Uterus (tissue), 4 donors: ENCODE measurements around the gene OR5C1. TPM values are rescaled to one million over a fixed set of nuclear protein-coding genes. Genes with fewer than 3 reads are reported as not detected.

Source experiments
- DNase-seq, 2 donors: peaks; one replicate each; pipeline ENCODE4 v3.0.0-alpha.2; 2019 to 2020
- H3K27ac ChIP-seq, 2 donors: fragments of 200-600 bp; sonication (generic); 1 replicate in 1 of 2; 2 replicates in 1 of 2; pipeline ENCODE4 v1.5.1; 2016 to 2018
- H3K27me3 ChIP-seq, 2 donors: fragments of 200-600 bp; sonication (generic); one replicate each; pipeline ENCODE4 v1.5.1; 2018 to 2019; ENCODE audit warnings: control low read depth in 1 of 2
- H3K36me3 ChIP-seq, 2 donors: fragments of 200-600 bp; sonication (generic); one replicate each; pipeline ENCODE4 v1.5.1; 2019; ENCODE audit warnings: control low read depth in 1 of 2
- H3K4me1 ChIP-seq, 2 donors: fragments of 200-600 bp; sonication (generic); one replicate each; pipeline ENCODE4 v1.5.1; 2018 to 2019; ENCODE audit warnings: control low read depth in 1 of 2
- H3K4me3 ChIP-seq, 2 donors: fragments of 200-600 bp; sonication (generic); 1 replicate in 1 of 2; 2 replicates in 1 of 2; pipeline ENCODE4 v1.5.1; 2018 to 2019; ENCODE audit warnings: mild to moderate bottlenecking in 1 of 2
- H3K9me3 ChIP-seq, 2 donors: fragments of 200-600 bp; sonication (generic); one replicate each; pipeline ENCODE4 v1.5.1; 2019; ENCODE audit warnings: control low read depth in 1 of 2
- CTCF ChIP-seq, 4 experiments: fragments of 200-600 bp in 2 of 4; fragments of 450-650 bp in 2 of 4; sonication (generic) in 2 of 4; IDR thresholded peaks; one replicate each; pipeline ENCODE4 v1.5.1; 2016 to 2019; ENCODE audit warnings: antibody characterized with exemption in 4 of 4, mild to moderate bottlenecking in 2 of 4, moderate library complexity in 1 of 4
- POLR2A ChIP-seq, 2 donors: fragments of 450-650 bp; IDR thresholded peaks; one replicate each; pipeline ENCODE4 v1.6.1; 2016; ENCODE audit warnings: antibody characterized with exemption in 2 of 2, mild to moderate bottlenecking in 1 of 2, moderate library complexity in 1 of 2
- intact Hi-C: fragments of 100-400 bp; cut with DNase I; formaldehyde crosslinking; loops from one replicate; pipeline ENCODE4 v1.15.1; 2023; ENCODE audit warnings: low total_unique reads
- total RNA-seq, 4 donors: library from RNA; depleted of rRNA in 3 of 4; stranded (reverse); fragments of >200 nt in 3 of 4; gene quantifications; one replicate each; pipeline versions ENCODE4 v1.1.0 to v1.2.4, GENCODE V29; 2014 to 2023
- donor health status: DM: yes; HTN: yes; CAD: no.

Gene OR5C1
- total RNA-seq, 4 donors from 2014 or later: not detected

GRCh38 chr9:122786338-122786737 is 2.4 kb upstream of the OR5C1 start:
- Histone ChIP-seq H3K4me3 (no peak overlapping the region), H3K27me3 (no peaks in the 10 kb centered on the region), H3K9me3 (no peaks in the 10 kb centered on the region), H3K27ac (no peak overlapping the region), H3K4me1 (no peaks in the 10 kb centered on the region), H3K36me3 (no peaks in the 10 kb centered on the region)
- intact Hi-C loops: no loop called here
- no peak for DNase-seq
- no peak for TF ChIP-seq POLR2A (IDR thresholded peaks at IDR 0.05)
- TF ChIP-seq CTCF (IDR thresholded peaks at IDR 0.05): no peak

- Histone ChIP-seq H3K4me3 (no peak overlapping the region), H3K36me3 (no peaks in the 10 kb centered on the region), H3K4me1 (no peaks in the 10 kb centered on the region), H3K27ac (no peak overlapping the region), H3K9me3 (no peaks in the 10 kb centered on the region), H3K27me3 (no peaks in the 10 kb centered on the region)
- no peak for DNase-seq
- no peak for TF ChIP-seq POLR2A (IDR thresholded peaks at IDR 0.05)
- TF ChIP-seq CTCF (IDR thresholded peaks at IDR 0.05): no peak
- intact Hi-C loops: no loop called here
Measured at GRCh38 chr9:122789256-122790046, 718 bp downstream of the OR5C1 start.

GRCh38 chr9:122791872-122792669 is 3.3 kb downstream of the OR5C1 start:
- TF ChIP-seq CTCF (IDR thresholded peaks at IDR 0.05) (no peak), POLR2A (IDR thresholded peaks at IDR 0.05) (no peak)
- intact Hi-C loops: no loop called here

GRCh38 chr9:122797316-122798063 is 8.8 kb downstream of the OR5C1 start:
- Histone ChIP-seq H3K36me3 (no peaks in the 10 kb centered on the region), H3K4me3 (no peak overlapping the region), H3K9me3 (no peaks in the 10 kb centered on the region), H3K27ac (no peak overlapping the region), H3K27me3 (no peaks in the 10 kb centered on the region), H3K4me1 (no peaks in the 10 kb centered on the region)
- TF ChIP-seq CTCF (IDR thresholded peaks at IDR 0.05): no peak
- no peak for TF ChIP-seq POLR2A (IDR thresholded peaks at IDR 0.05)
- no peak for DNase-seq
- intact Hi-C loops: no loop called here

More at GRCh38 chr9:122791872-122792669, 3.3 kb downstream of the OR5C1 start:
- Histone ChIP-seq H3K9me3 (no peaks in the 10 kb centered on the region), H3K27me3 (no peaks in the 10 kb centered on the region), H3K4me3 (no peak overlapping the region), H3K27ac (no peak overlapping the region), H3K36me3 (no peaks in the 10 kb centered on the region), H3K4me1 (no peaks in the 10 kb centered on the region)
- no peak for DNase-seq
